ENCODE results near the gene CTIF. TPM values are rescaled to one million over a fixed set of nuclear protein-coding genes. Genes with fewer than 3 reads are reported as not detected.

CTIF gene
- total RNA-seq, 2 donors from 2014 or later, result 64.9 to 70.6 TPM

- DNase-seq (no peak), ATAC-seq (no peak)
- intact Hi-C loops (cut with DNase I), result no loop called here
Measured at GRCh38 chr18:48899558-48900174, 360.8 kb downstream of the CTIF start.

GRCh38 chr18:48900469-48900868 is 361.6 kb downstream of the CTIF start:
- no peak for ATAC-seq
- DNase-seq, result no peak
- intact Hi-C loops (cut with DNase I), result no loop called here

GRCh38 chr18:48901145-48902022 is 362.6 kb downstream of the CTIF start:
- intact Hi-C loops (cut with DNase I), result no loop called here
- DNase-seq, result no peak
- ATAC-seq, result no peak

- ATAC-seq (peak; percentile 88 to 93), DNase-seq (peak; percentile 97)
- intact Hi-C loops (cut with DNase I), result no loop called here
Measured at GRCh38 chr18:48902023-48902855, 363.4 kb downstream of the CTIF start.

GRCh38 chr18:48902856-48903601 is 364.2 kb downstream of the CTIF start:
- DNase-seq (peak; percentile 81), ATAC-seq (peak; percentile 75 to 76)
- intact Hi-C loops (cut with DNase I), result no loop called here

- intact Hi-C loops (cut with DNase I), result no loop called here
- ATAC-seq, result no peak
- DNase-seq, result no peak
Measured at GRCh38 chr18:48904091-48904490, 365.3 kb downstream of the CTIF start.

- no peak for ATAC-seq
- DNase-seq, result no peak
- intact Hi-C loops (cut with DNase I), result no loop called here
Measured at GRCh38 chr18:48904847-48905394, 366.1 kb downstream of the CTIF start.

GRCh38 chr18:48905513-48905912 is 366.7 kb downstream of the CTIF start:
- ATAC-seq (no peak), DNase-seq (no peak)
- intact Hi-C loops (cut with DNase I), result no loop called here

- ATAC-seq, result no peak
- DNase-seq, result peak; percentile 2
- intact Hi-C loops (cut with DNase I), result no loop called here
Measured at GRCh38 chr18:48908916-48909315, 370.1 kb downstream of the CTIF start.

- no peak for DNase-seq
- no peak for ATAC-seq
- intact Hi-C loops (cut with DNase I), result no loop called here
Measured at GRCh38 chr18:48909721-48910120, 370.9 kb downstream of the CTIF start.

GRCh38 chr18:48910972-48911545 is 372.2 kb downstream of the CTIF start:
- intact Hi-C loops (cut with DNase I), result no loop called here
- ATAC-seq (no peak), DNase-seq (peak; percentile 14)

Small RNAs within 50 kb of the gene (microRNA-seq; reads per million reads assigned to microRNA genes)
- 0.20 to 0.27 reads per million in 2 donors for gene MIR4743

Other genes starting within 250 kb of the CTIF start
- 1 to 10 TPM; 4.2 to 5.6 TPM for gene ZBTB7C, start 129.6 kb upstream of the CTIF start, total RNA-seq